ENCODE data around the gene MICAL3. TPM values are rescaled to one million over a fixed set of nuclear protein-coding genes. Genes with fewer than 3 reads are reported as not detected.

Gene MICAL3
- total RNA-seq, 1 donor = 11.0 TPM

GRCh38 chr22:17783312-17783711, 241.0 kb downstream of the MICAL3 start:
- Histone ChIP-seq H3K27me3 (ENCODE audit: insufficient read depth, low read length) (no peaks in the 10 kb centered on the region), H3K9me3 (ENCODE audit: low read depth, low read length) (no peaks in the 10 kb centered on the region), H3K4me1 (ENCODE audit: insufficient read depth, low read length) (peaks cover 51% of the 10 kb centered on the region), H3K4me3 (ENCODE audit: low read length) (no peak overlapping the region)

- no peaks in the 10 kb centered on the region for H3K9me3 ChIP-seq (ENCODE audit: low read depth, low read length)
- H3K4me3 ChIP-seq (ENCODE audit: low read length) = no peak overlapping the region
- H3K27me3 ChIP-seq (ENCODE audit: insufficient read depth, low read length) = no peaks in the 10 kb centered on the region
- peaks cover 58% of the 10 kb centered on the region for H3K4me1 ChIP-seq (ENCODE audit: insufficient read depth, low read length)
Measured at GRCh38 chr22:17782621-17783020, 241.7 kb downstream of the MICAL3 start.

GRCh38 chr22:17782158-17782557, 242.2 kb downstream of the MICAL3 start:
- no peak overlapping the region for H3K4me3 ChIP-seq (ENCODE audit: low read length)
- H3K27me3 ChIP-seq (ENCODE audit: insufficient read depth, low read length) = no peaks in the 10 kb centered on the region
- H3K4me1 ChIP-seq (ENCODE audit: insufficient read depth, low read length) = peaks cover 59% of the 10 kb centered on the region

GRCh38 chr22:17781319-17782031, 242.9 kb downstream of the MICAL3 start:
- Histone ChIP-seq H3K4me1 (ENCODE audit: insufficient read depth, low read length) (peaks cover 60% of the 10 kb centered on the region), H3K27me3 (ENCODE audit: insufficient read depth, low read length) (no peaks in the 10 kb centered on the region)

More at GRCh38 chr22:17782158-17782557, 242.2 kb downstream of the MICAL3 start:
- H3K9me3 ChIP-seq (ENCODE audit: low read depth, low read length) = no peaks in the 10 kb centered on the region

GRCh38 chr22:17780741-17781318, 243.5 kb downstream of the MICAL3 start:
- Histone ChIP-seq H3K27me3 (ENCODE audit: insufficient read depth, low read length) (no peaks in the 10 kb centered on the region), H3K4me3 (ENCODE audit: low read length) (no peak overlapping the region), H3K4me1 (ENCODE audit: insufficient read depth, low read length) (peaks cover 63% of the 10 kb centered on the region), H3K9me3 (ENCODE audit: low read depth, low read length) (no peaks in the 10 kb centered on the region)

More at GRCh38 chr22:17781319-17782031, 242.9 kb downstream of the MICAL3 start:
- Histone ChIP-seq H3K4me3 (ENCODE audit: low read length) (no peak overlapping the region), H3K9me3 (ENCODE audit: low read depth, low read length) (no peaks in the 10 kb centered on the region)

GRCh38 chr22:17780116-17780740, 244.1 kb downstream of the MICAL3 start:
- Histone ChIP-seq H3K4me3 (ENCODE audit: low read length) (no peak overlapping the region), H3K9me3 (ENCODE audit: low read depth, low read length) (no peaks in the 10 kb centered on the region), H3K27me3 (ENCODE audit: insufficient read depth, low read length) (no peaks in the 10 kb centered on the region)

GRCh38 chr22:17779286-17780115, 244.9 kb downstream of the MICAL3 start:
- H3K4me3 ChIP-seq (ENCODE audit: low read length) = no peak overlapping the region
- no peaks in the 10 kb centered on the region for H3K9me3 ChIP-seq (ENCODE audit: low read depth, low read length)
- H3K27me3 ChIP-seq (ENCODE audit: insufficient read depth, low read length) = no peaks in the 10 kb centered on the region
- H3K4me1 ChIP-seq (ENCODE audit: insufficient read depth, low read length) = peaks cover 77% of the 10 kb centered on the region

More at GRCh38 chr22:17780116-17780740, 244.1 kb downstream of the MICAL3 start:
- peaks cover 69% of the 10 kb centered on the region for H3K4me1 ChIP-seq (ENCODE audit: insufficient read depth, low read length)

- Histone ChIP-seq H3K4me1 (ENCODE audit: insufficient read depth, low read length) (peaks cover 79% of the 10 kb centered on the region), H3K27me3 (ENCODE audit: insufficient read depth, low read length) (no peaks in the 10 kb centered on the region), H3K9me3 (ENCODE audit: low read depth, low read length) (no peaks in the 10 kb centered on the region), H3K4me3 (ENCODE audit: low read length) (peak overlapping the region; percentile 65)
Measured at GRCh38 chr22:17778412-17778976, 245.9 kb downstream of the MICAL3 start.

- H3K4me3 ChIP-seq (ENCODE audit: low read length) = peak overlapping the region; percentile 65
- H3K4me1 ChIP-seq (ENCODE audit: insufficient read depth, low read length) = peaks cover 86% of the 10 kb centered on the region
- no peaks in the 10 kb centered on the region for H3K9me3 ChIP-seq (ENCODE audit: low read depth, low read length)
- no peaks in the 10 kb centered on the region for H3K27me3 ChIP-seq (ENCODE audit: insufficient read depth, low read length)
Measured at GRCh38 chr22:17777717-17778044, 246.7 kb downstream of the MICAL3 start.

GRCh38 chr22:17777005-17777716, 247.2 kb downstream of the MICAL3 start:
- Histone ChIP-seq H3K27me3 (ENCODE audit: insufficient read depth, low read length) (no peaks in the 10 kb centered on the region), H3K9me3 (ENCODE audit: low read depth, low read length) (no peaks in the 10 kb centered on the region), H3K4me3 (ENCODE audit: low read length) (peak overlapping the region; percentile 65), H3K4me1 (ENCODE audit: insufficient read depth, low read length) (peaks cover 86% of the 10 kb centered on the region)

- Histone ChIP-seq H3K4me1 (ENCODE audit: insufficient read depth, low read length) (peaks cover 86% of the 10 kb centered on the region), H3K27me3 (ENCODE audit: insufficient read depth, low read length) (no peaks in the 10 kb centered on the region), H3K4me3 (ENCODE audit: low read length) (no peak overlapping the region), H3K9me3 (ENCODE audit: low read depth, low read length) (no peaks in the 10 kb centered on the region)
Measured at GRCh38 chr22:17775781-17776465, 248.4 kb downstream of the MICAL3 start.

GRCh38 chr22:17774926-17775685, 249.3 kb downstream of the MICAL3 start:
- Histone ChIP-seq H3K9me3 (ENCODE audit: low read depth, low read length) (no peaks in the 10 kb centered on the region), H3K4me3 (ENCODE audit: low read length) (peak overlapping the region; percentile 69), H3K4me1 (ENCODE audit: insufficient read depth, low read length) (peaks cover 86% of the 10 kb centered on the region), H3K27me3 (ENCODE audit: insufficient read depth, low read length) (no peaks in the 10 kb centered on the region)

- H3K4me3 ChIP-seq (ENCODE audit: low read length) = peak within 1 kb of the TSS; percentile 69
- H3K4me1 ChIP-seq (ENCODE audit: insufficient read depth, low read length) = peaks cover 86% of the 10 kb centered on the region
- H3K27me3 ChIP-seq (ENCODE audit: insufficient read depth, low read length) = no peaks in the 10 kb centered on the region
- no peaks in the 10 kb centered on the region for H3K9me3 ChIP-seq (ENCODE audit: low read depth, low read length)
Measured at GRCh38 chr22:17774206-17774925, 250.0 kb downstream of the MICAL3 start, which contains the start of gene BID. TSS of gene BID (minus strand) at chr22:17774469. CDS start at chr22:17750116, 24,353 bp downstream.
